Activated gamma-delta T cell treated with anti-CD3 and anti-CD28 coated beads, Interleukin-2, amount 50 U/mL, for 16 hours (primary cell): ENCODE measurements around the gene PLCD1.

ENCODE experiments used
- DNase-seq: peaks from one replicate; pipeline ENCODE4 v3.0.0-alpha.2; 2020; ENCODE audit warnings: low read depth

The PLCD1 gene

DNA sequence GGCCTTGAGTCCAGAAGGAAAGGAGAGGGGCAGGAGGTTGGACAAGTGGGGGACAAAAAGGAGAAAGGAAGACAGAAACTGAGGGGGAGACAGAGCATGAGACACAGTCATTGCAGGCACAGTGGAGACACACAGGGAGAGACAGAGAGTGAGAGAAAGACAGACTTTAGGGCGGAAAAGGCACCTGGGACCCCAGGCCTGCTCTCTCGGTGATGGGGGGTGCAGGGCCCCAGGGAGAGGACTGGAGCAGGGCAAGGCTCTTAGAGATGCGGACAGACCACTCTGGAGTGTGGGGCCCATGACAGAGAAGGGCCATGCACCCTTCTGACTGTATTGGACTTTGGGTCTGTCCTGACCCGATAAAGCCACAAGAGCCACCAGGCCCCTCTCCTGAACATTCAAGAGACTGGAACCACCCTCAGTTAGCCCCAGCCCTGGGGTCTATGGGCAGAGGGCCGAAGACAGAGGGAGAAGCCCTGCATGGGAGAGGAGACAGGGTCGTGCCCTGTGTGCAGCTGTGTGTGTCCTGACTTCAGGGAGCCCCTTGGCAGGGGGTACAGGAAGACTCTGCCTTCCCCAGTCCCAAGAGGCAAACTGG is 12.5 kb downstream of the PLCD1 start:
- no peak for DNase-seq

DNA sequence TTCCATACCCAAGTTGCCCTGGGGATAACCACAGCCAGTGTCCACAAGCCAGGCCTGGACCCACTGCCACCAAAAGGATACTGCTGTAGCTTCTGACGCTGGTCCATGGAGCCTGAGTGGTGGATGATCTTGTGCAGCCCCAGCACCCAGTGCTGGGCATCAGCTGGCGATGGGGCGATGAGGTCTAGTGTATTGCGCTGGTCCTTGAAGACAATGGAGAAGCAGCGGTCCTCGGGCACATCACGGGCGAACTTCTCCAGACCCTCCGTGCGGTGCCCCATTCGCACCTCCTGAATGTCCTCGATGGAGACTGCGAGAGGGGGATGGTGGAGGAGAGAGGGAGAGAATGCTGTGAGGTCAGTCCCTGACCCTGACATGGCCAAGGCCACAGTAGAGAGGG is 13.0 kb downstream of the PLCD1 start:
- no peak for DNase-seq

DNA sequence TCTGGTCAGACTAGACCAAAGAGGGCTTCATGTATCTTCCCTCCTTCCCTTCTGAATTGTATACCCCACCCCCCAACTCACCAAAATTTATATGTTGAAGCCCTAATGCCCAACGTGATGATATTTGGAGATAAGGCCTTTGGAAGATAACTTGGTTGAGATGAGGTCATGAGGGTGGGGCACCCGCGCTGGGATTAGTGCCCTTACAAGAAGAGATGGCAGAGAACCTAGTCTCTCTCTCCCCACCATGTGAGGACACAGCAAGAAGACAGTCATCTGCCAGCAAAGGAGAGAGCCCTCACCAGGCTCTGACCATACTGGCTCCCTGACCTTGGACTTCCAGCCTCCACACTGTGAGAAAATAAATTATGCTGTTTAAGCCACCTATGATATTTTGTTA is 13.5 kb downstream of the PLCD1 start:
- no peak for DNase-seq

DNA sequence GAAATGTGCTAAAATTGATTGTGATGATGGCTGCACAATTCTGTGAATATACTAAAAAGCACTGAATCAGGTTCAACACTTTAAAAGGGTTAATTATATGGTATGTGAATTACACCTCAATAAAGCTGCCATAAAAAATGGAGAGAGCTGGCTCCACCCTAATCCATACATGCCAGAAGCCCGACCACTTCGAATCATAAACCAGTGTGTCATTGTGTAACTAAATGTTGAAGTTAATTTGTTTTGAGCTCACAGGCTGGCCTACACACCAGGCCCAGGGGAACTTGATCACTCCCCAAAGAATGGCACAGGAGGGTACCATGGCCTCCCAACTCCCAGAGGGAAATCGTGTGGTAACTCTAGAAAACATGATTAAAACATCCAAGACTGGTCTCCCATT is 14.0 kb downstream of the PLCD1 start:
- no peak for DNase-seq

DNA sequence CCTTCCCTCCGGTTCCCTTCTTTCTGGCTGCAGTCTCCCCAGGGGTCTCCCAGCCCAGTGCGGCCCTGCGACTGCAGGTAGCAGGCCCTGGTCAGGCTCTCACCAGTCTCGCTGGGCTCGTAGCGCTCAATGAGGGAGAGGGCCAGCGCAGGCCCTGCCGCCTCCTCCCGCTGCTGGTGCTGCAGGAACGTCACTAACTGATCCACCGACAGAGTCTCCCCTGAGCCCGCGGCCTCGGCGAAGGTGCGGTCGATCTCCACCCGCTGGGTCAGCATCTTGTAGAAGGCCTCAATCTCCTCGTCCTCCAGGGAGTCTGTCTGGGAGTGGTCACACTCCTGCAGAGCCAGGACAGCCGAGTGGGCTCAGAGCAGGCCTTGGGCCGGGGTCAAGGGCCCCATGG is 18.3 kb downstream of the PLCD1 start:
- DNase-seq, result no peak

DNA sequence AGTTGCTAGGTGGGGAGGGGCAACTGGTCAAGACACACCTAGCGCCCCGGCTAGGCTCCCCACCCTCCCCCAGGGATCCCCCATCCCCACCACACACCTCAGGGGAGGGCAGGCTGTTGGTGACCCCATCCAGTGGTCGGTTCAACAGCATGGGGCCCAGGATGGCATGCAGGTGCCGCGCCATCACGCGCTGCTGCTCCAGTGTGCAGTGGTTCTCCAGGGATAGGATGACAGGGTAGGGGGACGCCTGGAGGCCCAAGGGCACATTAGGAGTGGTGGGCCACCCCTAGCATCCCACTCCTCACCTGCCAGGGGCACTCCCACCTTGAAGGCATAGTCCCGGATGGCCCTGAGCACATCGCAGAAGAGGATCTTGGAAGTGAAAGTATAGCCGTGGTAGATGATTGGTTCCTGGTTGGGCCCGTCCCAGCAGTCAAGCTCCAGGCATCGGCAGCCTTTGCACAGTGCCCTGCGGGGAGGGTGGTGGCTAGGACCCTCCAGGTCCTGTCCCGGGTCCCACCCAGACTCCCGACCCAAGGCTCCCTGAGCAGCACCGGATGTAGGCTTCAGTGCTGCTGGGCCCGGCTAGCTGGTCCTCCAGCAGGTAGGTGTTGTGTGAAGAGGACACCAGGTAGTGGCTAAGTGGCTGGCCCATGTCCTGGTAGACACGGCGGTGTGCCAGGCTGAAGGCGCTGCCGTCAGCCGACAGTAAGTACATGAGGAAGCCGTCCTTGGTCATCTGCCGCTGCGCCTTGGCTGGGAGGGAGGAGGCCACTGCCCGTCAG is 19.4 kb downstream of the PLCD1 start:
- DNase-seq, result no peak

DNA sequence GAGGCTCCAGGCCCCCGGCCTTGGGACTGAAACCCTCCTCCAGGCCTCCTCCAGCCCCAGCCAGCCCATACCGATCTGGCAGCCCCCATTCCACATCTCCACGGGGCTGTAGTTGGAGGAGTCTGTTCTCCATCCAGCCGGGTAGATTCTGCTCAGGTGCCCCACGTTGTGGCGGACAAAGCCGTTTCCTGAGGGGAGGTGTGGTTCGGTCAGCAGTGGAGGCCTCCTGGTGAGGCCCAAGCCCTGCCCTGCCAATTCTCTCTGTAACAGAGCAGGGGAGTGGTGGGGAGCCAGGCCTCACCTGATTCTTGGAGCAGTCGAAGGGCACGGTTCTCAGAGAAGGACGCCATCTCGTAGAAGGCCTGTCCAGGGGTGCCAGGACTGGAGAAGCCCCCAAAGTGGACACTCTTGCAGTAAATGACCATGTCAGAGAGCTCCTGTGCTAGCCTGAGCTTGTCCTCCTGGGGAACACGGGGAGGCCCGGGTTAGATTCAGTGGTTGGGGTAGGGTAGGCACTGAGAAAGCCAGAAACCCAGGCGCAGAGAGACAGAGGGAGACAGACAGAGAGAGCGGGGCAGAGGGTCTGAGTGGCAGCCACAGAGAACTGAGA is 20.4 kb downstream of the PLCD1 start:
- DNase-seq, result no peak

DNA sequence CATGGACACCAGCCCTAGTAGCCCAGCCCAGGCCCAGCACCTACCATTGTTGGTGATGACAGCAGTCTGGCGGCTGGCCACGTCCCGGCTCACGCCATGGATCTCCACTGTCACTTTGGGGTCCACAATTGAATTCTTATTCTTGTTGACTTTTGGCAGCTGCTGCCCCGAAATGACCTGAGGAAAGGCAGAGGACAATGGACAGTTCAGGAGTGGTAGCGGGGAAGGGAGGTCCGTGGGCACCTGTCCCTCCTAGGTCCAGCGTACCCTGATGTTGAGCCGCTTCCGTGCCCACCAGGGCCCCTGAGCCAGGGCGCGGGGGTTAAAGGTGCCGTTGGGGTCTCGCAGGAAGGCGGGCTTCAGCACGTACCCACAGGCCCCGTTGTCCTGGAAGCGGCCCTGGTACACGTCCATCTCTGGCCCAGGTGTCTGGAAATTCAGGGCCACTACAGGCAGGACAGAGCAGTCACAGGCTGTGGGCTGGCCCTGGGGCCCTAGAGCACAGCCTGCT is 21.2 kb downstream of the PLCD1 start:
- DNase-seq, result no peak

DNA sequence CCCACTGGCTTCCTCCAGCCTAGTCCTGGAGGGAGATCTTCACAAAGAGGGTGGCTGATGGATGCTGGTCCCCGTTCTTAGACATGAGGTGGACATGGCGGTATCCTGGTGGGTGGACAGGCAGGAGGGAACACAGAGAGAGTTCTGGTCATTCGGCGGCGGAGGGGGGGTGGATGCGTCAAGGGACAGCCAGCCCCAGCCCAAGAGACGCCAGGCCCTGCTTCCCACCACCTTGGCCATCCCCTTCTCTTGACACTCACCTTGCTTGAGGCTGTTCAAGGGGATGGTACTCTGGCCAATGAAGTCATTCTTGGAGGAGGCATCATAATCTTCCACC is 21.7 kb downstream of the PLCD1 start:
- DNase-seq, result no peak

DNA sequence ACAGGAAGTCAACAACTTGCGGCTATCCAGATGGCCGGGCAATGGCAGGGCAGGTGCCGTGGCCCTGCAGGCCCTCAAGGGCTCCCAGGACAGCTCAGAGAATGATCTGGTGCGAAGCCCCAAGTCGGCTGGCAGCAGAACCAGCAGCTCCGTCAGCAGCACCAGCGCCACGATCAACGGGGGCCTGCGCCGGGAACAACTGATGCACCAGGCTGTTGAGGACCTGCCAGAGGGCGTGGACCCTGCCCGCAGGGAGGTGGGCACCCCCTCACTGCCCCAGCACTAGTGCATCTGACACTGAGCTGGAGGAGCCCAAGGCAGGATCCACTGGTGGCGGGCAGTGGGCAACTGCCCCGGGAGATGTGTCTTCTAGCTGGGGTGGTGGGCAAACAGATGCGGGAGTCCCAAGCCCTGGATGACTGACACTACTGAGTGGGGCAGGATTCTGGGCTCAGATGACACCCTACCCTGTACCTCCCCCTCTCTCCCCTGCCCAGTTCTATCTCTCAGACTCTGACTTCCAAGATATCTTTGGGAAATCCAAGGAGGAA is 22.9 kb downstream of the PLCD1 start:
- DNase-seq, result no peak

DNA sequence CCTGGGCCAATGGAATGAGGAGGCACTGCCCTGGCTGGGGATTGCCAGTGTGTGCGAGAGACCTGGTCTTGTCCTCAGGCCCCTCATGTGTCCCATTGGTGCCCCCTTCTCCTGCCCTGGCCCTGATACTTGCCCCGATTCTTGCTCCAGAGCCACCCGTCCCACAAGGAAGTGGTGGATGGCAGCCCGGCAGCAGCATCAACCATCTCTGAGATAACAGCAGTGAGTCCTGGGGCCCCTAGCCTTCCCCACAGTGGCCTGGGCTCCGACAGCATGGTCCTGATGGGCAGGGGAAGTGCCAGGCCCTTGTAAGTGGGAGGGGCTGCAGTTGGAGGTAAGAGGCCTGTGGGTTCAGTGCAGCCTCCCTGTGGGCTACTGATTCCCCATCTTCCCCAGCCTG is 23.4 kb downstream of the PLCD1 start:
- no peak for DNase-seq

DNA sequence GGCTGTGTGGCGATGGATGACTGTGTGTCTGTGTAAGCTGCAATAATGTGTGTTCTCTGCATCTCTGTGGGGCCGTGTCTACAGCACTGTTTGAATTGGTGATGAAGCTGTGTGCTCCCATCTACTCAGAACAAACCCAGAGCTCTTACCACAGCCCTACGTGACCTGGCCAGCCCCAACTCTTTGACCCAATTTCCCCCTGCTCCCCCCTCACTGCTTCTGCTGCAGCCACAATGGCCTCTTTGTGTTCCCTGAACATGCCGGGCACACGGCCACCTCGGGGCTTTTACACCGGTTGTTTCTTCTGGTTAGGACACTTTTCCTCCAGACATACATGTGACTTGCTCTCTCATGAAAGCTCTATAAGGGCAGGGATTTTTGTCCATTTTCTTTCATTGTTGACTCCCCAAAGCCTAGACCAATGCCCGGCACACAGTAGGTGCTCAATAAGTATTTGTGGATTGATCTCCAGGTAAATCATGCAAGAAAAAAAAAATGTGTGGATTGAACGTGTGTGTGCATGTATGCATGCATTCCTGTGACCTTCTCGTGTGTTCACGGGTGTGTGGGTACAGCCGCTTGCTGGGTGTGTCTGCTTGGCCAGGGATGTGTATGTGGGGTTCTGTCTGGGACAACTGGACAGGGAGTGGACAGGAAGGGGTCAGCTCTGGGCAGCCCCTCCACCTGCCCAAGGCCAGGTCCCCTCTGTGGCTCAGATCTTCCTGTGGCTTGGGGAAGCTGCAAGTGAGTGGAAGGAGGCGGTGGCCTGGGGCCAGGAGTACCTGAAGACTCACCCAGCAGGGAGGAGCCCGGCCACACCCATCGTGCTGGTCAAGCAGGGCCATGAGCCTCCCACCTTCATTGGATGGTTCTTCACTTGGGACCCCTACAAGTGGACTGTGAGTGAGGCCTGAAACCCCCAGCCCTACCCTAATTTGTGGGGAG is 24.1 kb downstream of the PLCD1 start:
- DNase-seq, result no peak

DNA sequence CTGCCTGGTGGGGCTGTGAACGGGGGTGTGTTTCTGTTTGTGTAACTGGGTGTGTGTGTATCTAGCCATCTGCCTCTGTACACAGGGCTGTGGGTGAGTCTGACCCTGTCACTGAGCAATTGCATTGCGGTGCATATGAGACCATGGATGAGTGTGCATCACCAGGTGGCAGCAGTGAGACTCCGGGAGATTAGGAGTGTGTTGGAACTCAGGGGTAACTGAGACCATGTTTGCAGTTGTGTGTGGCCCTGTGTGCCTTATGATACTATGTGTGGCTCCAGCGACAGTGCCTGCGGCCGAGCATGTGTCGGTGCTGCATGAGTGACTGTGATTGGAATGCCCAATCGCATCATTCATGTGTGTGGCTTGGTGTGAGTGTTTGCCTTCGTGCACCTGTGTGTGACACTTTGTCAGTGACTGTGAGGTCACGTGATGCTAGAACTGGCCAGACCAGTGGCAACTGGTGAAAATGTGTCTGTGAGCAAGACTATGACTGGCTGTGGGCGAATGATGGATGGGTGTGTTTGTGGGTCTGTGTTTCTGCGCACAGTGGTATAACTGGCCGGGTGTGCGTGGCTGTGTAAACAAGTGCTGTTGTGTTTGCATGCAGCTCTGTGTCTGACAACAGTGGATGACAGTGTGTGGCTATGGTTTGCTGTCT is 24.9 kb downstream of the PLCD1 start:
- DNase-seq, result peak; percentile 34

DNA sequence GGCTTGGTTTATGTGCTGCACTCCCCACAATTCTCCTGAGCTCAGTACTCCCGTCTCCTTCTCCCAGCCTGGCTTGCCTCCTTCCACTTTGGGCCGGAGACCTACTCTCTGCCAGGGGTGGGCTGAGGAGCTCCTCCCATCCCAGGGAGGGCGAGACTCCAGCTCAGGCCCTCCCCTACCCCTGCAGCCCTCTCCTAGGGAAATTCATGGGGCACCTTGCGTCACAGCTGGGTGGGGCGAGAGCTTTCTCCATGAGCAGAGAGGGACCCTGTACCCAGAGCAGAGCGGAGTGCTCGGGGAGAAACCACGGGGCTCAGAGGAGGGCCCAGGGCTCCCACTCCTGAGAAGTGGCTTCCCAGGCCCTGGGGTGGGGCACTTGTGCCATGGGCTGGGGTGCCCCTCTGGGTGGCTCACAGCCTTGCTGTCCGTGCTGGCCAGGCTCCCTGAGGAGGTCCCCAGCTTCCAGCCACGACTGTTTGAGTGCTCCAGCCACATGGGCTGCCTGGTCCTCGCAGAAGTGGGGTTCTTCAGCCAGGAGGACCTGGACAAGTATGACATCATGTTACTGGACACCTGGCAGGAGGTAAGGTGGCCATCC is 25.5 kb downstream of the PLCD1 start:
- no peak for DNase-seq

DNA sequence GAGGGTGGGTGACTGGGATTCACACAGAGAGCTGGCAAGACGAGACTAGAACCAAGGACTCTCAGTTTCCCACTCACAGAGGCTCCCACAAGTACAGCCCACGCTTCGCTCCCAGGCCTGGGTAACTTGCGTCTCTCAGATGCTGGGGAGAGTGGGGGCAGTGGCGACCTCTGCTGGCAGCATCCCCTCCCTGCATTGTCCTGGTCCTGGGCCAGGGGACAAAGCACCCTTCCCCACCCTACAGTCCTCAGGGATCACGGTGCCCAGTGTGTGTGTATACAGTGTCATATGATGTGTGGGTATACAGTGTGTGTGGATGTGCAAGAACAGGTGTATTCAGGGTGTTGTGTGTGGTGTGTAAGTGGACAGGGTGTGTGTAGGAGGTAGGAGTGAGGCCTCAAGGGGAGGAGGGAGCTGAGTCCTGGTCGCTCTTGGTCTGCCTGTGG is 26.0 kb downstream of the PLCD1 start:
- peak; percentile 29 for DNase-seq

DNA sequence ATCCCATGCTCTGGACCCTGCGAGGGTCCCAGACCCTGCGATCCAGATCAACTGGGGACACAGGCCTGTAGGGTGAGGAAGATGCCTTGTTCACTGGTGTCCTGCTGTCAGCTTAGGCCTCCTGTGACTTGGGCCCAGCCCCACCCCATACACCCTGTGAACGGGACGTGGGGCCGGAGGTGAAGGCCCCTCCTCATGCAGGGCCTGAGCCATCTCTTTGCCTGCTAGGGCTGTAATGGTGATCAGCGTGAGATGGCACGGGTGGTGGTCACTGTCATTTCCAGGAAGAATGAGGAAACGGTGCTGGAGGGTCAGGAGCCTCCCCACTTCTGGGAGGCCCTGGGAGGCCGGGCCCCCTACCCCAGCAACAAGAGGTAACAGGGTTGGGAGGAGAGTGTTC is 26.5 kb downstream of the PLCD1 start:
- no peak for DNase-seq

DNA sequence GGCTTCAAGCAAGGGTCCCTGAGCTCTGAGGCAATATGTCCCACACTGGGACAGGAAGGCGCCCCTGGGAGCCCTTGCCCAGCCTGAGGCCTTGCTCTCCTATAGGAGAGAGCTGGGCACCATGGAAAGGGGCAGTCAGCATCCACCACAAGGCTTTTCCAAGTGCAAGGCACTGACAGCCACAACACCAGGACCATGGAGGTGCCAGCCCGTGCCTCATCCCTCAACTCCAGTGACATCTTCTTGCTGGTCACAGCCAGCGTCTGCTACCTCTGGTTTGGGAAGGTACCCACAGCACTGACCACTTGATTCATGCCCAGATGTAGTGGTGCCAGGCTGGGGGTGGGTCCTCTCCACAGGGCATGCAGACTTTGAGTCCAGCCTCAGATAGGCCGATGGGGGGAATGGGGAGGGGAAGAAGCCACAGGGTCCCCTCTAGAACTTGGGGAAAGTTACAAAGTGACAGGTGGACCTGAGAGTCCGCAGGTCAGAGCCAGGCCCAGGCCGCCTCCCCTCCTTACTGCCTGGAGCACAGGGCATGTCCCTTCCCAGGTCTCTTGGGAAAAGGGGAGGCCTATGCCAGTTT is 27.1 kb downstream of the PLCD1 start:
- DNase-seq, result no peak

DNA sequence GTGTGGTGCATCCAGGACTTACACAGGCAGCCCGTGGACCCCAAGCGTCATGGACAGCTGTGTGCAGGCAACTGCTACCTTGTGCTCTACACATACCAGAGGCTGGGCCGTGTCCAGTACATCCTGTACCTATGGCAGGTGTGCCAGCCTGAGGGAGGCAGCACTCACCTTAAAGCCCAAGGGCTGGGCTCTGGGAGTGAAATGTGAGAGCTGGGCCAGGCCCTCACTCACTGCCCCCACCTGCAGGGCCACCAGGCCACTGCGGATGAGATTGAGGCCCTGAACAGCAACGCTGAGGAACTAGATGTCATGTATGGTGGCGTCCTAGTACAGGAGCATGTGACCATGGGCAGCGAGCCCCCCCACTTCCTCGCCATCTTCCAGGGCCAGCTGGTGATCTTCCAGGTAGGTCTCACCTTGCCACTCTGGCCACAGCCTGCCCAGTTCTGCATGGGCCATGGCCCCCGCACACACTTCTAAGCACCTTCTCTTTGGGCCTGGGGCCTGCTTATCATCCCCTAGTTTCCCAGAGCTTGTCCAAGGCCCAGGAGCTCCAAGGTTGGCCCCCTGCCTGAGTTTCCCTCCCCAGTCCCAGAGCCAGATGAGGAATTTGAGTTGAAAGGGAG is 27.9 kb downstream of the PLCD1 start:
- DNase-seq, result no peak

DNA sequence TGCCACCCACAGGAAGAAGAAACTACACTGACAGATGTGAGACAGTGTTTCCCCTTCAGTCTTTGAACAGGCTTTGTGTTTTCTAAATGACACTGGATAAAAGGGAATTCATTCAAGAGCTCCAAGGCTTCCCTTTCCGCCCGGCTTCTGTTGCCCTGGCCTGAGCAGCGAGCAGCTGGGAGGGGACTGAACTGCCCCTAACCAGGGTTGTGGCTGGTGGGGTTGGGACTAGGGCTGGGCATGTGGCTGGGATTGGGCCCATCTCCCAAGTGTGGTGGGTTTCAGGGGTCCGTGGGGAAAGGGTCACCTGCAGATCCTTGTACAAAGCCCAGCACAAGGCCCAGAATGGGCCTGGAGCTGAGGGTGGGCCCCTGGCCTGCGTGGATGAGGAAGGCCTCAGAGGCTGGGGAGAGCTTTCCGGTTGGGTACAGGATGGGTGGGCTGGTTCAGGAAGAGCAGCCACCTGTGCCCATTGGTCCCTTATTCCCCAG is 28.4 kb downstream of the PLCD1 start:
- no peak for DNase-seq
